Stimulated activated CD8-positive, alpha-beta memory T cell treated with anti-CD3 and anti-CD28 coated beads, Interleukin-4, amount 100 ng/mL, for 48 hours (primary cell): ENCODE data around the gene FOXQ1.
"Not testable (repeated sequence)": the region's sequence is repeated elsewhere in the genome, so short reads cannot be mapped to it uniquely, and the experiment has no call there.

Source experiments
- DNase-seq: peaks from one replicate; pipeline ENCODE4 v3.0.0-alpha.2; 2020

Gene FOXQ1

DNA sequence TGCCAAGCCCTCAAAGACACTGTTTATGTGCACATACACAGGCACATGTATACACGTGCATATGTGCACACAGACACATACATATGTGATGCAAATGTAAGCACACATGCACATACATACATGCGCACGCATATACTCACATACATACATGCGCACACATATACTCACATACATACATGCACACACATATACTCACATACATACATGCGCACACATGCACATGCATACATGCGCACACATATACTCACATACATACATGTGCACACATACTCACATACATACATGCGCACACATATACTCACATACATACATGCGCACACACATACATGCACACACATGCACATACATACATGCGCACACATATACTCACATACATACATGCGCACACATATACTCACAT lies 20.5 kb upstream of the FOXQ1 start:
- no peak for DNase-seq

DNA sequence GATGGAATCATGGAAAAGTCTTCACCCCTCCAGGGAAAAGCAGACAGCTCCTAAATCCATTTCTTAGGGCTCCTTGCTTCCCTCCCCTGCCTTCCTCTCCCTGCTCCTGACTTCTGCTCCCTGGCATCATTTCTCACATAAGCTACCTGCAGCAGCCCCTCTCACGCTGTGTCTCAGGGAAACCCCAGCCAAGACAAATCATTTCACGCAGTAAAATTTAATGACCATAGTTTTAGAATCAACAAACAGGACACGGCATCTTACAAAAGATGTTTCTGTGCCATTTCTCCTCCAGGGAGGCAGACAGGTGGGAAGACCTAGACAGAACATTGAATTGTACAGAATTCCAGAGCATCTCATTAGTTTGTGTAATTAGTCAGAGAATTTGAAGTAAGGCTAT lies 16.5 kb upstream of the FOXQ1 start:
- no peak for DNase-seq

DNA sequence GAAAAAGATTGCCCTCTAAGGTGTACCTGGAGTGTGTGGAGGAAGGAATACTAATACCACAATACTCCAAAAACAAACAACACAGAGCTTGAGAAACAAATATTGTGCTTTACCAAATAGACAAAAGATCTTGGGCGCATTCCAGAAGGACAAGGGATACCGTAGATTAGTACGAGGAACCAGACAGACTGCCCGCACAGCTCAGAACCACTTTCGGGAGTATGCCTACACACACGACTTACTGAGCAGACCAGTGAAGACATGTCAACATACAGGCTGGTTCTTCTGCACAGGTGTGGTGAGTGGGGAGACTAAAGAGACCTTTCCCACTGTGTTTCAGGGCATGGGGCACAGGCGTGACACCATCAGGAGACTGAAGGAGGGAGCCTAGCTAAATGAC lies 15.8 kb upstream of the FOXQ1 start:
- no peak for DNase-seq

DNA sequence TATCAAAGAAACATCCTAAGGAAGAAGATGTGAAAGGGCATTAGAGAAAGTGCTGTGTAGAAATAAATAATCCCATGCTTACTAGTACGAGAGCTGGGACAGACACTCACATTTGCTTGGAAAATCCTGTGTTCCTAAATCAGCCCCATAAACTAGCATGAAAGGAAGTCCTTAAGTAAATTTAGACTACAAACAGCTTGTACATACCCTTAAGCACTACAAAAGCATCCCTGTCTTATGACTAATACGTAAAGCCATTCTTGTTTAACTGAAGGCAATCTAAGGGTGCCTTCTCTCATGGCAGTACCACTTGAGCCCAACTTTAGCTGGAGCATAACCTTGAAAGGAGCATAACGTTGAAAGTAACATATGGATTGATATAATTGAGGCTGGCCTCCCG lies 15.4 kb upstream of the FOXQ1 start:
- no peak for DNase-seq

DNA sequence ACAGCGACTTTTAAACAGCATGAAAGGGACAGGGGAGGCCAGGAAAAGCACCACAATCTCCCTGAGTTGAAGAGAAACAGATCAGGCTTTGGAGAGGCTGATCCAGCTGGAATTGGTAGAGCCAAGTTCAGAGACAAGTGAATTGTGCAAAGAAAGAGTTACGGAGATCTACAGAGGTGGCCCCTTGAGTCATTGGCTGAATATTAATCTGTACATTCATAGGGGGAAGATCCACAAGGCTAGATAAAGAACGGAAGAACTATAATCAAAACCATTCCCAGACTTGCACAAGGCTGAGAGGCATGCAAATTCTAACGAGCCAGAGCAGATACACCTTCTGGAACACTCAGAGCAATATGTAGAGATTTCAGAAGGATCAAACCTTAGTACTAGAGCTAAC lies 14.2 kb upstream of the FOXQ1 start:
- DNase-seq: no peak

DNA sequence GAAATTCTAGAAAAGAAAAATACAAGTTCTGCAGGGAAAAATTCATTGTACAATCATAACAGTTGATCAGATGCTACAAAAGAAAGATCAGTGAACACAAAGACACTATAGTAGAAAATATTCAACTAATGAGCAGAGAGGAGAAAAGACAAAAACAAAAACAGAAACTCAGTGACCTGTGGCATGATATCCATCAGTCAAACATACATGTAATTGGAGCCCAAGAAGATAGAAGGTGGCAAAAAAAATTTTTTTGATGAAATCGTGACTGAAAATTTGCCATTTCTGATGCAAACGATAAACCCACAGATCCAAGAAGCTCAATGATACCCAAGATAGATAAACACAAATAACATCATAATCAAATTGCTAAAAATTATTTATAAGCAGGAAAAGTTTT lies 13.1 kb upstream of the FOXQ1 start:
- no peak for DNase-seq

DNA sequence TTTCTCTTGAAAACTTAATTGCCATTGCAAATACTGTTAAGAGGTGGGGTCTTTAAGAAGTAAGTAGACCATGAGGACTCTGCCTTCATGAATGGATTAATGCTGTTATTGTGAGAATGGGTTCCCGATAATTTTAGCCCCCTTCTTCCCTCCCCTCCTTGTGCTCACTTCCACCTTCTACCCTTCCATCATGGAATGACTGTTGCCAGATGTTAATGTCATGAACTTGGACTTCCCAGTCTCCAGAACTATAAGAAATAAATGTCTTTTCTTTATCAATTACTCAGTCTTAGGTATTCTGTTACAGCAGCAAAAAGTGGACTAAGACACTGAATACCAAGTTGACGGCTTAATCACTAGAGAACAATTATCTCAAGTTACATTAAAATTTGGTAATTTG lies 5.8 kb upstream of the FOXQ1 start:
- DNase-seq: no peak

DNA sequence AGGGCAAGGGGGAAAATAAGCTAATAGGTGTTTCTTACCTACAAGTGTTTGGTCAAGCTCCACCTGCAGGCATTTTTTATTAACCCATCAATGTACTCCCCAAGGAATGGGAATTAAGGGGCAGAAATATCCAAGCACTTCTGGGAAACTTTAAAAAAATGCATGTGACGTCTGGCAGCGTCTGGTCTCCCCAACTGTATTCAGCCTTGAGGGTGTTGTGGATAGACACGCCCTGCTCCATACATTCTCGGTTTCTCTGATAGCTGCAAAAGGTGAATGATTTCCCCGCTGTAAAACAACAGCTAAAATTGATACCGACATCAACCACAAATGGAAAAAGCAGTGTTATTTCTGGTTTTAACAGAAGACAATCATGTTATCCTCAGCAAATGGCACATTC lies 2.5 kb upstream of the FOXQ1 start:
- DNase-seq: no peak

DNA sequence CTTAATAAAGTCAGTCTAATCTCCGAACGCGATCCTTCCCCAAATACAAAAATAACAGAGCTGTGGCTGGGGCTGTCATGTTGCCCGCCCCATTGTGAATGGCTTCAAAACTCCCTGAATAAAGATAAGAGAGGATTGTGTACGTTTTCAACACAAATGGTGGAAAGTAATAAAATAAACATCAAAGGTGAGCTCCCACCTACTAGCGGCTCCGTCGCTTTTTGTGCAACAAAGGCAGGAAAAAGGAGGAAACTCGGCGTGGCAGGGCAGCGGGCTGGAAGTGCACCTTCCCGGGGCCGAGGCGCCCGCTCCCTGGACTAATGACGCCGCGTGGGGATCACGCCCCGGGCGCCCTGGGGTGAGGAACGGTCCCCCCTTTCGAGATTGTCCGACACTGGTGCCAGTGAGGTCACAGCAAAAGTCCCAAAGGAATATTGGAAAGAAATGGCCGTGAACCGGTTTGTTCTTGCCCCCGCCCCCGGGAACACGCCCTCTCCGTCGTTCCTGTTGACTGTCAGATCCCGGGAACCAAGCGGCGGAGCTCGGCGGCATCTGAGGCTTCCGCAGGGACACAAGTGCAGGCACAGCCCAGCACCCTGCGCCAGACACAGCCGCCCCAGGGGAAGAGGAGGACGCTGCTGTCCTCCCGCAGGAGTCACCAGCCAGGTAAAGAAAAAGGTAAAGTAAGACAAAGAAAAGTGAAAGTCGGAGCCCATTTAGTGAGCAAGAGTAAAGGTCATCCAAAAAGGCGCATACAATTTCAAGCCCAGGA lies 1.1 kb upstream of the FOXQ1 start:
- DNase-seq: no peak

DNA sequence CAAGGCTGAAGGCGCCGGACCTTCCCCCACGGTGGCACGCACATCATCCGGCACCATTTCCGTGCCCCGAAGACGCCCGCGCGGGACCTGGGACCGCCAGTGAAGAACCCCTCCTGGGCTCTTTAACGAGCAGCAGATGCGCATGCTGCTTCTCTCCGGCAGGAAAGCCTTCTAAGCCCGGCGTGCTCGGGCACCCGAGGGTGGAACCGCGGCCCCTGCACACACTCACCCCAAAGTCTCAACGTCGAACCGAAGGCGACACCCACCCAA lies 240 bp downstream of the FOXQ1 start:
- no peak for DNase-seq

DNA sequence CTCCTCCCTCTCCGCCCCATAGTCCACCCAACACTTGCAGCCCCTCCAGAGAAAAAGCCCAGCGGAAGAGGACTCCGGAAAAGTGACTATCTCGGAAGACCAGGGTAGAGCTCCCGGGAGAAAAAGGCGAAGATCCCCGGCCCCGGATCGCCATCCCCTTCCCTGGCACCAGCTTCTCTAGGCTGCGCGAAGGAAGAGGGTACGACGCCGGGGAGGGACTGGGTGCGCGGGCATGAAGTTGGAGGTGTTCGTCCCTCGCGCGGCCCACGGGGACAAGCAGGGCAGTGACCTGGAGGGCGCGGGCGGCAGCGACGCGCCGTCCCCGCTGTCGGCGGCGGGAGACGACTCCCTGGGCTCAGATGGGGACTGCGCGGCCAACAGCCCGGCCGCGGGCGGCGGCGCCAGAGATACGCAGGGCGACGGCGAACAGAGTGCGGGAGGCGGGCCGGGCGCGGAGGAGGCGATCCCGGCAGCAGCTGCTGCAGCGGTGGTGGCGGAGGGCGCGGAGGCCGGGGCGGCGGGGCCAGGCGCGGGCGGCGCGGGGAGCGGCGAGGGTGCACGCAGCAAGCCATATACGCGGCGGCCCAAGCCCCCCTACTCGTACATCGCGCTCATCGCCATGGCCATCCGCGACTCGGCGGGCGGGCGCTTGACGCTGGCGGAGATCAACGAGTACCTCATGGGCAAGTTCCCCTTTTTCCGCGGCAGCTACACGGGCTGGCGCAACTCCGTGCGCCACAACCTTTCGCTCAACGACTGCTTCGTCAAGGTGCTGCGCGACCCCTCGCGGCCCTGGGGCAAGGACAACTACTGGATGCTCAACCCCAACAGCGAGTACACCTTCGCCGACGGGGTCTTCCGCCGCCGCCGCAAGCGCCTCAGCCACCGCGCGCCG lies 822 bp downstream of the FOXQ1 start:
- DNase-seq: peak; percentile 31

DNA sequence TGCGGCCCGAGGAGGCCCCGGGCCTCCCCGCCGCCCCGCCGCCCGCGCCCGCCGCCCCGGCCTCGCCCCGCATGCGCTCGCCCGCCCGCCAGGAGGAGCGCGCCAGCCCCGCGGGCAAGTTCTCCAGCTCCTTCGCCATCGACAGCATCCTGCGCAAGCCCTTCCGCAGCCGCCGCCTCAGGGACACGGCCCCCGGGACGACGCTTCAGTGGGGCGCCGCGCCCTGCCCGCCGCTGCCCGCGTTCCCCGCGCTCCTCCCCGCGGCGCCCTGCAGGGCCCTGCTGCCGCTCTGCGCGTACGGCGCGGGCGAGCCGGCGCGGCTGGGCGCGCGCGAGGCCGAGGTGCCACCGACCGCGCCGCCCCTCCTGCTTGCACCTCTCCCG lies 1.5 kb downstream of the FOXQ1 start:
- no peak for DNase-seq

DNA sequence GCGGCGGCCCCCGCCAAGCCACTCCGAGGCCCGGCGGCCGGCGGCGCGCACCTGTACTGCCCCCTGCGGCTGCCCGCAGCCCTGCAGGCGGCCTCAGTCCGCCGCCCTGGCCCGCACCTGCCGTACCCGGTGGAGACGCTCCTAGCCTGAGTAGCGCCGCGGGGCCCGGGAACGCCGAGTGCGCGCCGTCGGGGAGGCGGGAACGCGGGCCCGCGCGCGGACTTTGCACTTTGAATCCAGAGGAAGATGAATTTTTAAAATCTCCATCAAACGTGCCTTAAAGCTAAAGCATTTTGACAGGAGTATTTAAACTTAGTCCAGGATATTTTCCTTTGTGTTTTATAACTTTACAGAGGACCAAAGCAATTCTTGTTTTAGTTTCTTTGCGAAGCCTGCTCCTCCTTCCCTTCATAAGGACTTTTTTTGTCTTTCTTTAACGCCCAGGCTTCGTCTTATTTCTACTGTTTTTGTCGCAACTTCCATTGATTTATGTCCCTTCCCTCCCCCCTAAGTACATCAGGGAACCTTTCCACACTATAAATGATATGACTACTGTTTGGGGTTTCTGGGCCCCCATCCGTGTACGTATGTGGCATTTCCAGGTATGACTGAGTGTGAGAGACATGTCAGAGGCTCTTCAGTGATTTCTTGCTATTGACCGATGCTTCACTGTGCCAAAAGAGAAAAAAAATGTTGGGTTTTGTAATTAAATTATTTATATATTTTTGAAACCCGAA lies 2.0 kb downstream of the FOXQ1 start:
- peak; percentile 52 for DNase-seq

DNA sequence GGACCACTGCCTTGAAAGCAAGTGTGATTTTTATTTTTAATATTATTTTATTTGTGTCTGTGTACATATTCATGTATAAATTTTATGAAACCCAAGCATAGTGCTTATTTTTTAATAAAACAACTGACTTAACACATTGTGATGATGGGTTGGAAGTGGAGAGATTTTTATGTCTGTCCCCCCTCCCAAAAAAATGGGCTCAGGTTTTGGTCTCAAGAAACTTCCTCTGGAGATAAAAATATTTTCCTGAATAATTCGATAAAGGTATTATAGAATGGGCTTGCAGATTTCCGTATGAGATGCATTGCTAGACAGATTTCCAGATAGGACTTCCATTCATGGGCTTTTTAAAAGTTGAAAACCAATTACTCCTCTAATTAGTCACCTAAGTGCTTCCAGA lies 2.7 kb downstream of the FOXQ1 start:
- DNase-seq: no peak

DNA sequence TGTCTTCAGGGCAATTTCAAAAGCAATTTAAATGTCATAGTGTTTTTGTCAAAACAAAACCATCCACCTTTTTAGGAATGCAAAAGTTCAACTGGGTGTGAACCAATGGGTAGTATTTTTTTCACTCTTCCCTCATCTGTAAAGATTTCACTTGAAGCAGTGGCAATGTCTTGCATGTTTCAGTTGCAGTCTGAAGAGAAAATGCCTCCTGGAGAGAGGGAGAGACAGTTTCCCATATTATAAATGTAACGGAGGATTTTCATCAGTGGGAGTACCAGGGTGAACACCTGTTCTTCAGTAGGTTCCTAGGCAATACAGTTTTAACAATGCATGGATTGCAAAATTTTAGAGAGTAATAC lies 3.3 kb downstream of the FOXQ1 start:
- no peak for DNase-seq

DNA sequence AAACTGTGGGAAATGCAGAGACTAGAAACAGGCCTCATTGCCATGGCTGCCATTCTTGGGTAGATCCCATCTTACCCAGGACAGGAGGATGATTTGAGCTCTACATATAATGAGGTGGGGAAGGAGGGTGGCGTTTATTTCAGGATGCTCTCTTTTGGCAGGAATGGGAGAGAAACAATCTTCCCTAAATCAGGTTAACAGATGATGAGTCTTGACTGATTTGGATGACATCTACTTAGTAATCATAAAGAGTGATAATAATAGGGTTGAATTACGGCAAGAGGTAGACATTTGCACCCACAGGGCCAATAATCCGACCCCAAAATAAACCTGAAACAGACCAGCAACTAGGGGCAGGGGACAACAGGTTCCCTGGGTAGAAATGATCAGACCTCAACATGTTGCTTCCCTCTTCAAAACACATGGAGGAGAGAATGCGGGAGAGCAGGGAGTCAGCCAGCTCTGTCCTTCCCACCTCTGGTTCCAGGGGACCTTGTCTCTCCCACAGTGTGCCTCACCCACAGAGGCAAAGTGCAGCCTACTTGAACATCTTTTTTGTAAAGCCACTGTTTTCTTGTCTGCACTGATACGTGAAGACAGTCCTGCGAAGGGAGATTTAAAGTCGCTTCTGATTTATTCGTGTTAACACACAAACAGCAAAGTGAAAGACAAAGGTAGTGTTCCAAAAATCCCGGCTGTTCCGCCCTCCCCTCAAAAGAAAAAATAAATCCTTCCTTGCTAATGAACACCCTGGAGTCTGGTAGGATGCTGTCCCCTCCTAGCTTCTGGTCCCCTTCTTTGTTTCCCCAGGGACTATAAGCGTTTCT lies 3.9 kb downstream of the FOXQ1 start:
- DNase-seq: no peak

DNA sequence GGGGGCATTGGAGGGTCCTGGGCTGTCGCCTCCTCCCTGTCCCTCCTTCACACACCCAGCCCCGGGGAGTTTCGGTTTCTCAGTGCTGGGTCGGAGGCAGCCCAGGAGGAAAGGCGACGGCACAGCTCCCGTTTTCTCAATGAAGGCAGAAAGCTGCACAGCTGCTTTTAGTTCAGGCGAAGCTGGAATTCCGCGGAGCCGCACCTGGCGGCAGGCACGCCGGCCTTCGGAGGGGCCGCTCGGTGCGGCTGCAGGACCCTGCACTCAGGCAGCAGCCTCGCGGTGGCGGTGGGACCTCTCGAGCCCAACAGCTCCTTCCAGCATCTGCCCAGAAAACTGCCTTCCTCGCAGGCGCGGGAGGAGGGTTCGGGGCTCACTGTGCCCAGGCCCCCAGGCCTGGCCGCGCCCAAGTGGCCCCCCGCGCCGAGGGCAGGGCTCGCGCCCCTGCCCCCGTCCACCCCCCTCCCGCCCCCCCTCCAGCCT lies 4.6 kb downstream of the FOXQ1 start:
- DNase-seq: no peak

DNA sequence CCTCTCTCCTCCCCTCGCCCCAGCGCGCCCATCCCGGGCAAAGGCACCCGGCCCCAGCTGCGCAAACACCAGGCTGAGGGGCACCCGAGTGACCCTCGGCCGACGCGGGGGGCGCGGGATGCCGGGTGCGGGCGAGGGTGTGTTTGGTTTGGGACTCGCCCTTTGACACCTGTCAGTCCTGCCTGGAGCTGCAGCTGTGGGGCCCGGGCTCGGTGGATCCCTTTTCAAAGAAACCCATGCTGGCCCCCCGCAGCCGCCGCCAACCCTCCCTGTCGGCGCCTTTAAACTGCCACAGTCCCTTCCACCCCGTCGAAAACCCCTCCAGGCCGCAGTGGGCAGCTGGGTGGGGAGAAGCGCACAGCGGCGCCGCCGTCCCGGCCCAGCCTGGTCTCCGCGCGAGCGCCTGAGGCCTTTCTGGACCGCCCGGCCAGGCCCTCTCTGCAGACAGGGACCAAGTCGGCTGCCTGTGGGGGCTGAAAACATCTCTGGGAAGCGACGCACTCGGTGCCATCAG lies 5.5 kb downstream of the FOXQ1 start:
- no peak for DNase-seq

DNA sequence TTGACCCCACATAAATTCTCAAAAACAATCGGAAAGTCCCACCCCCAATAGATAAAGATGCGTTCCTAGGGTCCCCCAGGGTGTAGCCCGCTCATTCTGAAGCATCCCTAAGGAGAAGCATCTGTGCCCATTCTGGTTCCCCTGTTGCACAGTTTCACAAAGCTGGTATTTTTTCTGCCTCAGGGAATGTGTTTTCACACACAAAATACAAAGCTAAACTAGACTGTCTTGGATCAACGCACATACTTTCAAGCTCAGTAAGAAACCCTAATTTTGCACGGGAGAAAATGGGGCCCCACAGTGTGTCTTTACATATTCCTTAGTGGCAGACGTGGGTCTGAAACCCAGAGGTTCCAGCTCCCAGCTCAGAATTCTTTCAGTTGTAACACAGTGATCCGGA lies 6.1 kb downstream of the FOXQ1 start:
- DNase-seq: no peak

DNA sequence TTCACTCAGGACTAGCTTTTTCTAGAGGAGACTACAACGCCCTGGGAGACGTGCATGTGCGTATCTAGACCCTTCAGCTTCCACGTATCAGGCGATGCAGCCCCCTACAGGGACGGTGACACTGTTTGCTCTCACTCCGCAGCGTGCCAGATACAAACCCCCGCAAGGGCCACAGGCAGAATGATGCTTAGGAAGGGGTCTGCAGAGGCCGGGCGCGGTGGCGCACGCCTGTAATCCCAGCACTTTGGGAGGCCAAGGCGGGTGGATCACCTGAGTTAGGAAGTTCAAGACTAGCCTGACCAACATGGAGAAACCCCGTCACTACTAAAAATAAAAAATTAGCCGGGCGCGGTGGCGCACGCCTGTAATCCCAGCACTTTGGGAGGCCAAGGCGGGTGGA lies 6.7 kb downstream of the FOXQ1 start:
- DNase-seq: not testable (repeated sequence)

DNA sequence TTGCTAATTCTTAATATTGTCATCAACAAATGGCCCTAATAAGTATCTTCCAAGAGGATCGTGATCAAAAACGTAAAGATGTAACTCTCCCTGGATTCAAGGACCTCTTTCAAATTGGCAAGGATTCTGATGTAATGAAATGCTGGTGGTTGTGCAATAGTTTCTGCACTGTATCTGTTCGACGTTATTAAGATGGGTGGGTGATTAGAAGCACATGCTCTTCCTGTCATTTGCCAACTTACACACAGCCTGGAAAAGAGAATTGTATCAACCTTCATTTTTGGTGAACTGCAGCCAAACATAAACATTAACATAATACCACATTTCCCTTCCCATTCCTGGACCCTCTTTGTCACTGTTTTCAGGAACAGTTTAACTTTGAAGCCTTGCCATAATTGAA lies 9.8 kb downstream of the FOXQ1 start:
- DNase-seq: no peak

DNA sequence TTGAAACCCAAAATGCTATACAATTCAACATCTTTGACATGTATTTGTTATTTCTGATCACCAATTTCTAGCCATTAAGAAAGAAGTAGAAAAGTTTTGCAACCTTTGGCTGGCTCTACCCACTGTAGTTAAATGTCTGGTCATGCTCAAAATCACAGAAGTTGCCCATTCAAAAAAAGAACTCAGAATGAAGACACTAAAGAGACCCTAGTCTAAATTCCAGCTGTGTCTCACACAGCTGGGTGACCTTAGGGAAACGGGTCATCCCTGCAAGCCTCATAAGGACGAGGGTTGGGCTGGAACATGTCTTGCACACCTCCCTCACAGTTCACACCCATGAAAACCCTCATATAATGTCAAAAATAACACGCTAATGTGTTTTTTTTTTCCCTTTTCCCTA lies 10.3 kb downstream of the FOXQ1 start:
- no peak for DNase-seq

DNA sequence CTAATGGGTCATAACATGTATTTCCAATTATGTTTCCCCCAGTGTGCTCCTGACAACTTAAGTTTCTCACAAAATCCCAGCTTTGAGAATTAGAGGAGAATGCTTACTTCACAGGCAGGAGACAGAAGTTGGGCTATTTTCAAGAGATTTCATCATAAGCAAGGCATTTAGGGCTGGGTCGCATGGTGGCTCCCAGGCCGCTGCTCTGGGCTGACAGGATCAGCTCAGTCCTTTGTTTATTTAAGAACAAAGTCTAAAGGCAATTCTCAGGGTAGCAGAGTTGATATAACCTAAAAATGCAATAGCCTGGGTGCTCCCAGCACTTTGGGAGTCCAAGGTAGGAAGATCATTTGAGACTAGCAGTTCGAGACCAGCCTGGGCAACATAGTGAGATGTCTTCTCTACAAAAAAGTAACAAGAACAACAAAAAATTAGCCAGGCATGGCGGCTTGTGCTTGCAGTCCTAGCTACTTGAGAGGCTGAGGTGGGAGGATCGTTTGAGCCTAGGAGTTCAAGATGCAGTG lies 10.9 kb downstream of the FOXQ1 start:
- DNase-seq: no peak
